Measurements from ENCODE around the gene BLACAT1.
A peak's percentile ranks its signal among the peaks of the same experiment; 100 is the strongest.
"Not testable (repeated sequence)": the region's sequence is repeated elsewhere in the genome, so short reads cannot be mapped to it uniquely, and the experiment has no call there.

Gene BLACAT1

DNA sequence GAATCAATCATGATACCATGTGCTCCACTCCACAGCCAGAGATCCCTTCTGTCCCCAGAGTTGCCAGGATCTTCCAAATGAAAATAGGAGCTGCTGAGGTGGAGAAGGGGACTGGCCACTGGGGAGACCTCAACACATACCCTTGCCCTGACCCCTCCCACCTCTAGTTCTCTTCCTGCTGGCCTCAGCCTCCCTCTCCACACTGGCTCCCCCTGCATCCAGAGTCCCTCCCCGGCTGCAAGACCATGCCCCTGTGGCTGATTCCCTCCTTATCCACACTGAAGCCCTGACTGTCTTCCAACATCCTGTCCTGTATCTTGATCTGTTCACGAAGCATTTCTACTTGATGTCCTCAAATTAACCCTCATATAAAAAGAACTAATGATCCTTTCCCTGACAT lies 27.5 kb upstream of the BLACAT1 start:
- no peak for DNase-seq (ENCODE audit: low spot score)

DNA sequence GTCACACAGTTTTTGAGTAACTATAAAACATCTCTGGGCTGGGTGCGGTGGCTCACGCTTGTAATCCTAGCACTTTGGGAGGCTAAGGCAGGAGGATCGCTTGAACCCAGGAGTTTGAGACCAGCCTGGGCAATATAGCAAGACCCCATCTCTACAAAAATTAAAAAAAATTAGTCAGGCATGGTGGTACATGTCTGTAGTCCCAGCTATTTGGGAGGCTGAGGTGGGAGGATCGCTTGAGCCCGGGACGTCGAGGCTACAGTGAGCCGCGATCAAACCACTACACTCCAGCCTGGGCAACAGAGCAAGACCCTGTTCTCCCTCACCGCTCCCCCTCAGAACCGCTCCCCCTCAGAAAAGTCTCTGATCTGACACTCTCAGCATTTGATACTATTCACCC lies 26.7 kb upstream of the BLACAT1 start:
- not testable (repeated sequence) for DNase-seq (ENCODE audit: low spot score)

DNA sequence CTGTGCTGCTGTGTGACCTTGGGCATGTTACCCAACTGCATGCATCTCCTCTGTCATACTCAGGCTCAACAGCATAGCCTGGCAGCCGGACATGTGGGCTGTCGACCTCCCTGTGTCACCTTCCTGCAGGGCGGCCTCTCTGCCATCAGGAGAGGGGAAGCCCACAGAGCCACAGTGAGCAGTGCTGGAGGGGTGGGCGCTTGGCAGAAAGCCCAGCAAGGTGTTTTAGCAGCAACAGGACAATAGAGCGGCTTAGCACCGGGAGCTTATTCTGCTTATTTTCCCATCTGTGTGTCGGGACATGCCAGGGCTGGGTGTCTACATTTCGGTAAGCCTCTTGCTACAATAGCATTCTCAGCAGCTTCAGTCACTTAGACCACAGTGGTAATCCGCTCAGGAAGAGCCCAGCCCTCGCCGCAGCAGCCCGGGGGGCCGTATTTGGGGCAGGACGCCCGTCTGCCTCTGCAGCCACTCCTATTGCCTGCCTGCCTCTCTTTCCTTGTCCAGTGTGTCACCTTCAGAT lies 25.8 kb upstream of the BLACAT1 start:
- DNase-seq (ENCODE audit: low spot score) = no peak

- no peak for DNase-seq (ENCODE audit: low spot score)
These were observed 25.4 kb upstream of the BLACAT1 start for GRCh38 chr1:205481218-205481617.

GRCh38 chr1:205480349-205480985 lies 24.6 kb upstream of the BLACAT1 start:
- DNase-seq (ENCODE audit: low spot score) = no peak

- not testable (repeated sequence) for DNase-seq (ENCODE audit: low spot score)
These were observed 23.1 kb upstream of the BLACAT1 start for GRCh38 chr1:205478985-205479384.

DNA sequence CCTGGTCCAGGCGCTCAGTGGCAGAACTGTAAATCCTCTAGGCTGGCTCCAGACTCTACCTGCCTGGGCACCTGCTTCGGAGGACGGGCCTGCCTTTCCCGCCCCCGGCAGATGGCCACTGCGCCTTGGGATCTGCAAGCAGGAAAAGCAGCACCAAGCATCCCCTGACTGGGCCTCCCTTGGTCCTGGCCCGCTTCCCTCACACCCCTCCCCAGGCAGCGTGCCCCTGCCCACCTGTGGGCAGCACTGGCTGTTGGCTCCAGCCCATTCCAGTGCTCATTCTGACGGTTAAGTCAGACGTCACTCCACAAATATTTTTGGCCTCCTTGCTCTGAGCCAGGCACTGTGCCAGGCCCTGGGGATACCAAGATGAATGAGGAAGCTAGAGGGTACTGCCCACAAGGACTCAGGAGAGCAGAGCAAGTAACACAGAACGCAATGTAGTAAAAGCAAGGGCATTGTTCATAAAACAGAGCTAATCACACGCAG lies 22.0 kb upstream of the BLACAT1 start:
- peak; percentile 38 for DNase-seq (ENCODE audit: low spot score)

DNA sequence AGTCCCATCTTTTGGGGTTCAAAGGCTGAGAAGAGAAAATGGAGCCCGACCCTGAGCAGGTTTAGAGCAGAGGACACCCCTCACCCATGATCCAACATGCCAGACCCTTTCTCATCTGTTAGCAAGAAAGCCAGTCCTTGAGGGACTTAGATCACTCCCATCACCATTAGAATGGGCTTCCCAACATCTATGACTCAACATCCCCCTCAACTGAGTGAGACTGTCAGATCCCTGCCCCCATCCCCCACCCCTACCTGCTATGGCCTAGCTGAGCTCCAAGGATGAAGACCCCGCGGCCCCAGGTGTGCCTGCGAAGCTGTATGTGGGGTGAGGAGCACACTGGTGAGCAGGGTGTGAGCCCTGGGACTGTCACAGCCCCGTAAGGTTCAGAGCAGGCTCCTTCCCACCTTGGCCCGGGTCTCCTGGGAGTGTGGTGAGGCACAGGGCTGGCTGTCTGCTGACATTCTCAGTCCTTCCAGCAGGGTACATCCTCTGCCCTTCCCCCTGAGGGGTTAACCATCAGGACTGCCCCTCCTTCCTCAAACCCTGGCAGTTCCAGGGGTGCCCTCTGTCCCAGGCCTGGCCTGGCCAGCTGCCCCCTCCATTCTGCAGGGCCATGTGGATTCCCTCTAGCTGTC lies 21.4 kb upstream of the BLACAT1 start:
- no peak for DNase-seq (ENCODE audit: low spot score)

GRCh38 chr1:205476648-205477047 lies 20.8 kb upstream of the BLACAT1 start:
- no peak for DNase-seq (ENCODE audit: low spot score)

GRCh38 chr1:205475855-205476254 lies 20.0 kb upstream of the BLACAT1 start:
- DNase-seq (ENCODE audit: low spot score) = no peak

GRCh38 chr1:205474571-205474970 lies 18.7 kb upstream of the BLACAT1 start:
- no peak for DNase-seq (ENCODE audit: low spot score)

DNA sequence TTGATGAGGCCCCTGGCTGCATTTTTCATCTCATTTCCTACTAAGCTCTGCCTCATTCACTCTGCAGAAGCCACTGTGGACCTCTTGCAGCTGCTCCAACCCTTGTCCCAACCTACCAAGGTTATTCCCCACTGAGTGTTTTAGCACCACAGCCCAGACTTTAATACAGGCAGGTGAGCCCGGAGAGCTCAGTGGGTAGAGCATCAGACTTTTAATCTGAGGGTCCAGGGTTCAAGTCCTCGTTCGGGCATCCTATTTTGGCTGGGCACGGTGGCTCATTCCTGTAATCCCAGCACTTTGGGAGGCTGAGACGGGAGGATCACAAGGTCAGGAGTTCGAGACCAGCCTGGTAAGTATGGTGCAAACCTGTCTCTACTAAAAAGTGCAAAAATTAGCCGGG lies 18.1 kb upstream of the BLACAT1 start:
- no peak for DNase-seq (ENCODE audit: low spot score)

GRCh38 chr1:205473475-205473874 lies 17.6 kb upstream of the BLACAT1 start:
- no peak for DNase-seq (ENCODE audit: low spot score)

DNA sequence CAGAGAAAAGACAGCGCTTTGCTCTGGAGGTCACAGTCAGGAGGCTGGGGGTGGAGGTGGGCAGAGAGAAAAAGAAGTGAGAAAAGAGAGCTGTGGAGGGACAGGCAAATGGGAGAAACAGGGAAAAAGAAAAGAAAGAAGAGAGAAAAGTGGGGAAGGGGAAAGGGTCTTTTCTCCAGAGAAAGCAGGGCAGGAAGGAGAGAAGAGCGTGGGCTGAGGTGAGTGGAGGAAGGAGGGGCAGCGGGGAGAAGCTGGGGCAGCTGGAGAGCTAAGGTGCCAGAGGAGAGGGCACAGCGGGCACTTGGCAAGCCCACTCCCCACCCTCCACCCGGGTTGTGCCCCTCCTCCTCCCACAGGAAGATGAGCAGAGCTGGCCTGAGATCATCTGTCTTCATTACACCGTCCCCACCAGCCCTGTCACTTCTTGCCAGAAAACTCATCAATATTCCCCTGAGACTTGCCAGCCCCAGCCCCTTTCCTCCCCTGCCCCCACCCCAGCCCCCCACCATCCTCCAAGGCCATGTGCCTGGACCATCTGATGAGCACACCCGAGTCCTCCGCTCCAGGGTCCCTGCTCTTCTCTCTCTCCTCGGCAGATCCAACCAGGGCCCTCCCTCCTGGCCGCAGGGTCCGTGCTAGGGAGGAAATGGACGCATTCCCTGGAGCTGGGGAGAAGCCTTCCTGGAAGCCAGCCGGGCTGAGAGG lies 17.0 kb upstream of the BLACAT1 start:
- no peak for DNase-seq (ENCODE audit: low spot score)

- no peak for DNase-seq (ENCODE audit: low spot score)
These were observed 14.3 kb upstream of the BLACAT1 start for GRCh38 chr1:205470131-205470530.

GRCh38 chr1:205466595-205467220 lies 10.9 kb upstream of the BLACAT1 start:
- DNase-seq (ENCODE audit: low spot score) = no peak

- DNase-seq (ENCODE audit: low spot score) = no peak
These were observed 9.5 kb upstream of the BLACAT1 start for GRCh38 chr1:205465392-205465791.

DNA sequence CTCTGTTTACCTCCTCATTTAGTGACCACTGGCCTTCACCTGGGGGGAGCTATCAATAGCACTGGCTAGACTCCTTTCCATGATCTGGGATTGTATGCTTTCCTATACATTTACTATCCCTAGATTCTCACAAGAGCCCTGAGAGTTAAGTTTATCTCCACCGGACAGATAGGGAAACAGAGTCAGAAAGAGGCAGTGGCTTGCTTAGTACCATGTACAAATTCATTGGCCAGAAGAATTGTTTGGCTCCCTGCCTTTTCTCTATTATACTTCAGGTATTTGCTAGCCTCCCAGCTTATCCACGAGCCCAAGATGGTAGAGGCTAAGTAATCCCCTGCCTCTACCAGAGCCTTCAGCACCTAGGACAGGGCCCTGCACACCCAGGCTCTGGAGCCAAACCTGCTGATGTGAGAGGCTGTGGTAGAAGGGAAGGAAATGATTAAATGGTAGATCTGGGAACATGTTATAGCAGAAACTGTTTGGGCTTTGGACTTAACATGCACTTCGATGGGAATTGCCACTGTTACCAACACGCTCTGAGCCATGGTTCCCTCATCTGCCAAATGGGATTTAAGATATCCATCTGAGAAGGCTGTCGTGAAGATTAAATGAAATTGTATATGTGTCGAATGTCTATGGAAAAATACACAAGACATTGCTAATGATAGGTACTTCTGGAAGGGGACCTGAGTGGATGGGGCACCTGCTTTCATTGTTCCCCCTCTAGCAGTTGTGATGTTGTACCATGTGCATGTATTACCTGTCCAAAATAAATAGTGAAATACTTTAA lies 3.1 kb upstream of the BLACAT1 start:
- peak; percentile 78 for DNase-seq (ENCODE audit: low spot score)

DNA sequence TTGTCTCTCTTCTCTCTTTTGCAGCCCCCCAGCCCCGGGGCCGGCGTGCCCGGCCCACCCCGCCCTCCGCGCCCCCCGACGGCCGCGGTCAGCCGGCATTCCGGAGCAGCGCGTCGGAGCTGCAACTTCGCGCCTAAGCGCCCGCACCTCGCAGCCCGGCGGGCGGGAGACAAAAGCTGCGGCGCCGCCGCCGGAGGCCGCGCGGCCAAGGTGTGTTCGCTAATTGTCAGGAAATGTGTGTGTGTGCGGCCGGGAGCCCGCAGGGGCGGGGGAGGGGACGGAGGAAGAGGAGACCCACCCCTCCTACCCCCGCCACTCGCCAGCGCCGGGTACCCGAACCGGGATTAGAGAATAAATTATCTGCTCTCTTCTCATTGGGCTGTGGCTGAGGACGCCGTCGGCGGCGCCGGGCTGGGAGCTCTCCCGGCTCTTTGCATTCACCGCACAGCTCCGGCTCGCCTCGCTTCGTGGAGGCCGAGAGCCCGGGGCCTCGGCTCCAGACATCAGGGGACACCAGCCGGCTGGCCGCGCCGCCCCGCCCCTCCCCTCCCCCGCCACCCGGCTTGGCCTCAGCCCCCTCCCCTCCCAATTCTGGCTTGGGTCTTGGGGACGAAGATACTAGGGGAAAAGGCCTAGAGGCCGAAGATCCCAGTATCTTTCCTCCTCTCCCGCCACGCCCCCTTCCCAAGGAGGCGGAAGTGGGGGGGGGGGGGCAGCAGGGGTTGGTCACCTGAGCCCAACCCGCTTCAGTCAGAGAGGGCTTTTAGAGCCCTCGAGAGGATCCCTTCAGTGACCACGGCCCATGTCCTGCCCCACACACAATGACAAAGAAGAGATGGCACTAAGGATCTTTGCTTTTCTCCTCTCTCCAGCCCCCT lies 1.3 kb upstream of the BLACAT1 start:
- DNase-seq (ENCODE audit: low spot score) = no peak

GRCh38 chr1:205456383-205456867 lies 580 bp upstream of the BLACAT1 start:
- DNase-seq (ENCODE audit: low spot score) = no peak

All from GM03348 (cell line).